Fibroblast of the aortic adventitia (primary cell): ENCODE measurements around the gene CLASP1. TPM values are rescaled to one million over a fixed set of nuclear protein-coding genes. Genes with fewer than 3 reads are reported as not detected.
A peak's percentile ranks its signal among the peaks of the same experiment; 100 is the strongest.

Experiments
- DNase-seq: peaks from one replicate; pipeline ENCODE4 v3.0.0-alpha.2; 2010; ENCODE audit warnings: low read depth
- H3K4me3 ChIP-seq: 2 replicates; pipeline ENCODE4 v1.5.1; 2011; ENCODE audit warnings: low read depth, mild to moderate bottlenecking, control low read depth, low read length, moderate library complexity
- CTCF ChIP-seq: IDR thresholded peaks from 2 replicates; pipeline ENCODE4 v1.5.1; 2011; ENCODE audit warnings: mild to moderate bottlenecking, low read length, control low read depth, inconsistent platforms; ENCODE audit not compliant: insufficient read depth
- total RNA-seq: library from RNA; depleted of rRNA; stranded (reverse); fragments of >200 nt; gene quantifications from 2 replicates; pipeline ENCODE4 v1.2.3, GENCODE V29; 2012; ENCODE audit warnings: low replicate concordance

CLASP1 gene
- total RNA-seq, 1 donor = 45.6 TPM

GRCh38 chr2:121350890-121351289 is 298.4 kb downstream of the CLASP1 start:
- TF ChIP-seq CTCF = no peak
- H3K4me3 ChIP-seq = no peak overlapping the region
- DNase-seq = no peak

- DNase-seq = no peak
- no peak for TF ChIP-seq CTCF
- no peak overlapping the region for H3K4me3 ChIP-seq
Observed at GRCh38 chr2:121350402-121350775, 298.9 kb downstream of the CLASP1 start.

GRCh38 chr2:121349721-121350401 is 299.4 kb downstream of the CLASP1 start:
- no peak overlapping the region for H3K4me3 ChIP-seq
- TF ChIP-seq CTCF = no peak
- no peak for DNase-seq

- no peak for DNase-seq
- H3K4me3 ChIP-seq = no peak overlapping the region
- no peak for TF ChIP-seq CTCF
Observed at GRCh38 chr2:121348128-121348740, 301.0 kb downstream of the CLASP1 start.

GRCh38 chr2:121346859-121347258 is 302.4 kb downstream of the CLASP1 start:
- H3K4me3 ChIP-seq = no peak overlapping the region
- no peak for DNase-seq
- no peak for TF ChIP-seq CTCF

- no peak overlapping the region for H3K4me3 ChIP-seq
- TF ChIP-seq CTCF = no peak
- DNase-seq = no peak
Observed at GRCh38 chr2:121346407-121346806, 302.9 kb downstream of the CLASP1 start.

- TF ChIP-seq CTCF = no peak
- peak; percentile 54 for DNase-seq
Observed at GRCh38 chr2:121345887-121346286, 303.4 kb downstream of the CLASP1 start.

More at GRCh38 chr2:121345887-121346286, 303.4 kb downstream of the CLASP1 start:
- no peak overlapping the region for H3K4me3 ChIP-seq
